Vagina (tissue), 2 donors: Measurements from ENCODE around the gene TNK2.

ENCODE experiments used
- POLR2AphosphoS5 ChIP-seq, 2 donors: sonication (generic); formaldehyde crosslinking; IDR thresholded peaks; one replicate each; pipeline ENCODE4 v1.9.0; 2017; ENCODE audit warnings: antibody characterized with exemption in 2 of 2, mild to moderate bottlenecking in 2 of 2, low read depth in 1 of 2; ENCODE audit not compliant: insufficient read depth in 1 of 2
- TF ChIP-seq, protein P1 (sequence below), 3 experiments: fragments of 450-650 bp in 2 of 3; fragments of 200-600 bp in 1 of 3; sonication (generic) in 1 of 3; IDR thresholded peaks; one replicate each; pipeline ENCODE4 v1.5.1; 2017 to 2019; ENCODE audit warnings: antibody characterized with exemption in 3 of 3, mild to moderate bottlenecking in 2 of 3, moderate library complexity in 2 of 3

DNA sequence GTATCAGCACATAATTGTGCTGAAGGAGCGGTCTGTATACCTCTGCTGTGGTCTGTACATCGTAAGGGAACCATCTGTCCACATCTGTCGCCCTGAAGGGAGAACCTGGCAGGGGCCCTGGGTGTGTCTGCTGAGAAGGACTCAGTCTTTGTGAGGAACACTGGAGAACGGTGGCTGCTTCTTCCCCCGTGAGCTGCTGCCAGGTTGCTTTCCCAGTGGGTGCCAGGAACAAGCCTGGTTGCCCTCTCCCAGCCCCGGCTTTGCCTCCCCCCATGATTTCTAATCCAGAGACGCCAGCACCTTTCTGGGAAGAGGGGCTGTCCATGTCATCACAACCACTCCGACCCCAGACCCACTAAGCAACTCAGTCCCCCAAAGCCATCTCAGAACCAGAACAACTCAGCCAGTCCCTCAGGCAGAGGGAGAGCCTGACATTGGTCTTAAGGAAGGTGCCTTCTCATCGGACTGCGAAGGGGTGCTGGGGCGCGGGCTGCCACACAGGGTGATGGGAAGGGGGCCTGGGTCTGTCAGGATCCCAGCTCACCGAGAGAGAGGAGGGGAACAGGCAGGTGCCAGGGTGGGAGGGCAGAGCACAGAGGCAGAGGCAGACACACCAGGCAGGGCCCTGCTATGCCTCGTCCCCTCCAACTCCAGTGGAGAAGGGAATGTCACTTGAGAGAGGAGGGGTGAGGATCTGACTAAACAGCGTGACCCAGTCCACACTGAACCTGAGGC is 8.5 kb downstream of the TNK2 start:
- TF ChIP-seq, protein P1, sequence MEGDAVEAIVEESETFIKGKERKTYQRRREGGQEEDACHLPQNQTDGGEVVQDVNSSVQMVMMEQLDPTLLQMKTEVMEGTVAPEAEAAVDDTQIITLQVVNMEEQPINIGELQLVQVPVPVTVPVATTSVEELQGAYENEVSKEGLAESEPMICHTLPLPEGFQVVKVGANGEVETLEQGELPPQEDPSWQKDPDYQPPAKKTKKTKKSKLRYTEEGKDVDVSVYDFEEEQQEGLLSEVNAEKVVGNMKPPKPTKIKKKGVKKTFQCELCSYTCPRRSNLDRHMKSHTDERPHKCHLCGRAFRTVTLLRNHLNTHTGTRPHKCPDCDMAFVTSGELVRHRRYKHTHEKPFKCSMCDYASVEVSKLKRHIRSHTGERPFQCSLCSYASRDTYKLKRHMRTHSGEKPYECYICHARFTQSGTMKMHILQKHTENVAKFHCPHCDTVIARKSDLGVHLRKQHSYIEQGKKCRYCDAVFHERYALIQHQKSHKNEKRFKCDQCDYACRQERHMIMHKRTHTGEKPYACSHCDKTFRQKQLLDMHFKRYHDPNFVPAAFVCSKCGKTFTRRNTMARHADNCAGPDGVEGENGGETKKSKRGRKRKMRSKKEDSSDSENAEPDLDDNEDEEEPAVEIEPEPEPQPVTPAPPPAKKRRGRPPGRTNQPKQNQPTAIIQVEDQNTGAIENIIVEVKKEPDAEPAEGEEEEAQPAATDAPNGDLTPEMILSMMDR (IDR thresholded peaks at IDR 0.05): no peak
- TF ChIP-seq POLR2AphosphoS5 (IDR thresholded peaks at IDR 0.05; ENCODE audit: insufficient read depth in 1 of 2, low read depth in 1 of 2): no peak
